ENCODE results near the gene SSBP3. TPM values are rescaled to one million over a fixed set of nuclear protein-coding genes. Genes with fewer than 3 reads are reported as not detected.

Gene SSBP3
- total and polyA plus RNA-seq, 2 of the 13 experiments (the other 11 are each of a cell fraction or from before 2014, with no cell fraction given), result 8.5 to 17.6 TPM

DNA sequence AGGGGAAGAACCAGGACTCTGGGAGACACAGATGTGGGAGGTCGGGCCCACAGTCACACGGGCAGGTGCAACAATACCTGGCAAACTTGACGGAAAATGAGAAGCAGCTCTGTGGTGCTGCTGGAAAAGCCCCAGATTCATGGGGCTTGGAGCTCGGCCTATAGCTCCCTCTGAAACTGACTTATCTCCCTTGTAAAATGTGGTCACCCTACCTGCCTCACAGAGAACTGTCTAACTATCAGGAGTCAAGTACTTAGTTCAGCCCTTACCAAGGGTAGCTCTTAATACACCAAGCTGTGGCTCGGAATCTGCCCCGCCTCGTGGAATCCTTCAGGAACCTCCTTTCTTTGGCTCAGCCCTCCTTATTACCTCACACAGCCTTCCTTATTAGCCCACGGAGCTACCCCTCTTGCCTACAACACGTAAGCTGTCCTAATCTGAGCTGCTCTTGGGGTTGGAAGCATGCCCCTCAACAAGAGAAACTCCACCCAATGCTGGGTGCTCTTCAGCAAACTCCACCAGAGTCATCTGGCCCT, 137.4 kb downstream of the SSBP3 start (continued):
- TF ChIP-seq GRHL1 (CRISPR knock-in tag; conservative IDR thresholded peaks at IDR 0.05) (no peak), RERE (CRISPR knock-in tag; IDR thresholded peaks at IDR 0.05; ENCODE audit: low read depth) (no peak), FOXO1 (CRISPR knock-in tag; IDR thresholded peaks at IDR 0.05) (no peak)
